NAMALWA (cell line): ENCODE results near the gene IFNLR1.

ENCODE experiments used
- DNase-seq: peaks from one replicate; pipeline ENCODE4 v3.0.0-alpha.2; 2015; ENCODE audit warnings: low spot score

Gene IFNLR1

DNA sequence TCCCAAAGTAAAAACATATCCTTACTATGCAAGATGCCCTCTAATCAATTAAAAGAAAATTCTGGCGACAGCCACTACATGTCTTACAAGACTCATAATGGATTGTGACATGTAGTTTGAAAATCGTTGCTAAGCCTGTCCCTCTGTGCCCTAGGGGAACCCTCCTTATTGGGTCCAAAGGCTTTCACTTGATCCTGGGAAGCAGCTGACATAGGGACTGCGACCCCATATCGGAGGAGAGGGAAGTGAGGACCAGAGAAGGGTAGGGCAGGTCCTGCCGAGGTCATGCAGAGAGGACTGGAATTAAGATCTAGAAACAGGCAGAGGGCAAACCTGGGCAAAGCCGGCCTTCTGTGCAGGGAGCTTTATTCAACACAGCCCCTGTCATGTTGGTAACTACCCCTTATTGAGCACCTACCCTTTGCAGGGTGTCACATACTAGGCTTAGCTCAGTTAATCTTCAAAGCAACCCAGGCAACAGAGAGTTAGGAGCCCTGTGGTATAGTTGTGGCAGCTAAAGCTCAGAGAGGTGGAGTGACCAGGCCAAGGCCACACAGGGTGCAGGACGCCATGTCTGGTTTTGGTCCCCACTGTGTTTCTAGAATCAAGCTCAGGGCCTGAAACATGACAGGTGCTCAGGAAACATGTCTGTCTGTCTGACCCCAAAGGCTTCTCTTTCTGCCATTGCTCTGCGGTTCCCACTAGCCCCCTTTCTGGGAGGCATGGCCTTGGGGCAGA lies 18.4 kb upstream of the IFNLR1 start:
- DNase-seq, result no peak

DNA sequence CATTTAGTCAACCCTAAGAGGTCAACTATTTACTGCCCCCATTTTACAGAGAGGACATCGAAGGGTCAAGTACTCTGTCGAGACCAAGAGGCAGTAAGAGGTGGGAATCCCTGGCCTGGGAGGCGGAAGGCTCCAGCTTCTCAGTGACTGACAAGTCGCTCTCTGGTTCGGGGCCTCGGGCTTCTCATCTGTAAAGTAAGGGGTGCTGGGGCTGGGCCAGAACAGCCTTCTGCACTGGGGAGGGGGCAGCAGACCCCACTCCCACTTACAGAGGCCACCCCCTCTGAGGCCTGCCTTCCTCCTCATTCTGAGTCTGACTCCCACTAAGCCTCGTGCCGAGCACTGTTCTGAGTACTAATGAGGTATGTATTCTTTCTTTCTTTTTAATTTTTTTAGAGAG lies 17.0 kb upstream of the IFNLR1 start:
- no peak for DNase-seq

DNA sequence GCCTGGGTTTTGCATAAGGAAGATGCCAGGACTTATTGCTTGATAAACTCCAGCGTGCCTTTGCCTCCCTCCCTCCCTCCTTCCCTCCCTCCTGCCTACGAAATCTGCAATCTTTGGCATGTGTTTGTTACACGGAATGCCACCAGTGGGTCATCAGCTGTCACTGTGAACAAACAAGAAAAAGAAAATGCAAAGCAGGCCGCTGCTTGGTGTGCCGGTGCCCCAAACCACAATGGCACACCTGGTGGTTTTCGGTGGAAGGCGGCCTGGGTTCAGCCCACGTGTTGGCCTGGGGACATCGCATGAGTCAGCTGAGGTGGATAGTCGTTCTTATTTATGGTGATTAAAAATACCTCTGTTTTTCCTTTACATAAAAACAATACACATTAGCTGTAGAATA lies 16.3 kb upstream of the IFNLR1 start:
- DNase-seq, result peak; percentile 44

DNA sequence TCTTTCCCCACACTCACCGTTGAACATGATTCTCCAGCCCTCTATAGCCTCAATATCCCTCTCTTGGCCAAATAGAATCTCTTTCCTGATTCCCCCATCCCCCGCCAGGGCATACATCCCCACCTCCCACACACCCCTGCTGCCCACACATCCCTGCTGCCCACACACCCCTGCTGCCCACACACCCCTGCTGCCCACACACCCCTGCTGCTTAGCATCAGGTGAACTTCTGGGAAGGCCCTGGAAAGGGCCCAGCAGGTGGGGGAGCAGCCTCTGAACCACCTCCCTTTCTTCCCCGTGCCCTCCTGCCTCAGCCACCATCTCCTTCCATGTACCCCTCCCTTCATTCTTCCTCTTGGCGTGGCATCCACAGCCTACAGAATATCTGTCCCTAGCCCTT lies 15.9 kb upstream of the IFNLR1 start:
- DNase-seq, result no peak

DNA sequence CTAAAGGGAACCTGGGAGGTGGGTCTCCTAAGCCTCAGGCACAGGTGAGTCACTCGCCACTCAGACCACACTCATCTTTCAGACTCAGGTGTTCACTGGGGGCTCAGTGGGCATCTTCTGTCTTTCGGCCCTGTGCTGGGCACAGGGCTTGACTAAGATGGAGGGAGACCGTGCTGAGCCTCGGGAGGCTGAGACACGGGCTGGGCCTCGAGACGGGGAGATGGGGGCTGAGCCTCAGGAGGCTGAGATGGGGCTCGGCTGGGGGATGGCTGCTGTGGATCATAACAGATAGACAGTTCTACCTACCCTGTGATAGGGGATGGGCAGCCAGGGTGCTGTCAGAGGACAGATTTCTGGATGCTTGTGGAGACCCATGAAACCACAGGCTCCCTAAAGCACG lies 15.5 kb upstream of the IFNLR1 start:
- no peak for DNase-seq

DNA sequence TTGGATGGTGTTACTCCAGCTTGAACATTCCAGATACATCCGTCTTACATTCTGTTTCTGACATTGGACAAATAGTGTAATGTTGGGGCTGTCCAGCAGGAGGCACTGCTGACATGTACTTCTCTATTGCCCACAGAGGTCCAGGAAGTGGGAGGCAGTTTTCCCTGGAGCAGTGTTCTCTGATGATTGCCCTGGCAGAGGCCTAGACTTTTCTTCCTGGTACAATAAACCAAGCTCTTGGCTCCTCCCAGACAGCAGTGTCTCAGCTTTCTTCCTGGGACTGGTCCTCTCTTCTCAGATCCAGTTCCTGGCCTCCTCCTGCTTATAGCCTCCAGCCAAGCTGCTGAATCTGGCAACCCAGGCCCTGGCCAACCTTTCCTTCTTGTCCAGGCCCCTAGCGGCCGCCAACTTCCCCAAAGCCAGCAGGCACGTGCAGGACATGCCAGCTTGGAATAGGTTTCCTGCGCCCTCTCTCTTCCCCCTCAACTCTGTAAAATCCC lies 14.9 kb upstream of the IFNLR1 start:
- DNase-seq, result peak; percentile 59

DNA sequence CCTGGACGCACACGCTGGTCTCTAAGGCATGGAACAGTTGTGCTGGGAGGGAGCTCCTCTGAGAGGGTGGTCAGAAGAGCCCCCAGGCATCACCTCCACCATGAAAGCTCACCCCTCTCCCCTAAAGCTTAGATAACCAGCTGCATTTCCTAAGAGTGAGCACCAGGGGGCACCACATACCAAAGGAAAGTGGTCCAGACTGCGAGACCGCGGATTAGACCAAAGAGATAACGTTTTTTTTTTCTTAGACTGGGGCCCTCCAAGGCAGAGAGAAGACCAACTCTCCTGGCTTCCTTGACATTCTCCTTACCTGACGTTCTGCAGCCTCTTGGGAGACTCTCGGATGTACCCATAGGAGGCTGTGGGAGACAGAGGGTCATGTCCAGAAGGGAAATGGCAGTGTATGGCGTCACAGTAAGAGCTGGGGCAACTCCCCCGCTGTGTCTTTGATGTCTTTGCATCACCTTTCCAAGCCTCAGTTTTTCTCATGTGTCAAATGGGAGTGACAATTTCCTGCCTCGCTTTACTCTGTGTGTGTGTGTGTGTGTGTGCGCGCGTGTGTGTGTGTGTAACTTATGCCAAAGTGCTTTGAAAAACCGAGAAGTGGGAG lies 12.3 kb upstream of the IFNLR1 start:
- peak; percentile 86 for DNase-seq

DNA sequence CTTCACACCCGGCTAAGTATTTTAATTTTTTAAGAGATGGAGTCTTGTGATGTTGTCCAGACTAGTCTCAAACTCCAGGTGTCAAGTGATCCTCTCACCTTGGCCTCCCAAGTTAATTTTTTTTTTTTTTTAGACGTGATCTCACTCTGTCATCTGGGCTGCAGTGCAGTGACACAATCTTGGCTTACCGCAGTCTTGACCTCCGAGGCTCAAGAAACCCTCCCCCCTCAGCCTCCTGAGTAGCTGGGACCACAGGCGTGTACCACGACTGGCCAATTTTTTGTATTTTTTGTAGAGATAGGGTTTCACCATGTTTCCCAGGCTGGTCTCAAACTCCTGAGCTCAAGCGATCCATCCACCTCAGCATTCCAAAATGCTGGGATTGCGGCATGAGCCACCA lies 11.7 kb upstream of the IFNLR1 start:
- no peak for DNase-seq

DNA sequence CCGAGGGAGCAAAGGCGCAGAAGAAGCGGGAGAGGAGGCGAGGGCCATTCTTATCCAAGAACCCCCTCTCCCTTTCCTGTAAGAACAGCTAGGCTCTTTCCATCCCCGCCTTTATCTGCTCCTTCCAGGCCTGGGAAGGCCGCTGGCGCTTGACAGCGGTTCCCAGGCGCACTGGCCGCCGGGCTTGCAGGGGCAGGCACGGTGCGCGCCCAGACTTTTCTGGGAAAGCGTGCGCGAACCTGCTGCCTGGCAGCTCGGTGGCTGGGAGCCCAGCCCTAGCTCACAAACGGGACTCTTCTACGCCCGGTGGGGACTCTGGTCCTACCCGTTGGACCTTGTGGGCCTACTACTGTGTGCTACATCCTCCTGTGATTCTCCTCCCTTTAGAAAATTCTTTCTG lies 8.8 kb upstream of the IFNLR1 start:
- DNase-seq, result no peak

DNA sequence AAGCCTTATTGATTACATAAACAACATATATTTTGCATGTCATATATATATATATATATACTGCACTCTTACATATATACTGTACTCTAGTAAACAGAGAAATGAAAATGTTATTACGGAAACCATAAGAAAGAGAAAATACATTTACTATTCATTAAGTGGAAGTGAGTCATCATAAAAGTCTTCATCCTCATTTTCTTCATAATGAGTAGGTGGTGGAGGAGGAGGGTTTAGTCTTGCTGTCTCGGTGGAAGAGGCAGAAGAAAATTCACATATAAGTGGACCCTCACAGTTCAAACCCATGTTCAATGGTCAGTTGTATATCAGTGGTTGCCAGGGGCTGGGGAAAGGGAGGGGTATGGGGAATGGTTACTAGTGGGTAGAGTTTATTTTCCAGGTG lies 8.0 kb upstream of the IFNLR1 start:
- no peak for DNase-seq

DNA sequence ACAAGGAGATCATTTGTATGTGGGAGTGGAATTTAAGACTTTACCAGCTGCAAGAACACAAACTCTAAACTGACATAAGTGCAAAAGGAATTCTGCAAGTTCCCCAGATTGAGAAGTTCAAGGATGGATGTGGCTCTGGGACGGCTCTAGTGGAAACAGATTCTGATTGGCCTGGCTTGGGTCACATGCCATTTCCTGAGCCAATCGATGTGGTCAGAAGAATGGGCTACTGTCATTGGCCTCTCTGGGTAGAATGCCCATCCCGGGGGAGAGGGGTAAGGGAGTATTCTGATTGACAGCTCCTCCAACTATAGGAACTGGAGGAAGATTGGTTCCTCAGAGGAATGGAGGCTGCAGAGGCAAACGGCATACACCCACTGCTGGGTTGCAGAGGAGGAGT lies 6.0 kb upstream of the IFNLR1 start:
- DNase-seq, result no peak

DNA sequence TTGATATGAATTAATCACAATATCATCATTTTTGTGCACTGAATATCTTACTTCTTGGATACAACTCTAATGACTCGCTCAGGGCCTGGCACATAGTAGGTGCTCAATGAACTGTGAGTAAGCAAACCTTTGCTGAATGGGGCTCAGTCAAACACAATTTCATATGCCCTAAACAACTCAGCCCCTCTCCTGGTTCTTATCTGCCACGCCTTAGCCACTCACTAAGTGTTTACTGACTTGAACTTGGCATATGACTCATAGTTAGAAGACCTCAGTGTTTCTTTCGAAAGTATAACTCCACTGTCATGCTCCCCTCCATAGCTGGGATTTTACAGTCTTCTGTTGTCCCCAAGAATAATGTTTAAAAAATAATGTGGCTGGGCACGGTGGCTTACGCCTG lies 4.8 kb upstream of the IFNLR1 start:
- no peak for DNase-seq

DNA sequence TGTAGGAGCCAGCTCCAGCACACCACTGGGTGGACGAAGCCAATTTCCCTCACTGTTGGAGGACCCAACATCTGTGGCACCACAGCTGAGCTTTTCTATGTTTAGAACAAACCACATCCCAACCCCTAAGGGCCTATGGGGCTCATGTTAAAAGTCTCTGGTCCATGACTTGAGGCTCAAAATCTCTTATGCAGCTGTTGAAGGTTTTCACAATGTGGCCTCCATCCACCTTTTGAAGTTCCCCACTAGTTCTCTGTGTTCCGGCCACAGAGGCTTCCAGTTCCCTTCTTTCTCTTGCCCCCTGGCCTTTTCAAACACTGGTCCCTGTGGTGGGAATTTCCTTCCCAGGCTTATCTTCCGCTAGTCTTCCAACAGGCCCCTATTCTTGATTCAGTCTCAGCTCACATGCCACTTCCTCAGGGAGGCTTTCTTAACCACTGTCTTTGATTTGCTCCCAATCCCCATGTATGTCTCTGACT lies 3.9 kb upstream of the IFNLR1 start:
- DNase-seq, result peak; percentile 96

DNA sequence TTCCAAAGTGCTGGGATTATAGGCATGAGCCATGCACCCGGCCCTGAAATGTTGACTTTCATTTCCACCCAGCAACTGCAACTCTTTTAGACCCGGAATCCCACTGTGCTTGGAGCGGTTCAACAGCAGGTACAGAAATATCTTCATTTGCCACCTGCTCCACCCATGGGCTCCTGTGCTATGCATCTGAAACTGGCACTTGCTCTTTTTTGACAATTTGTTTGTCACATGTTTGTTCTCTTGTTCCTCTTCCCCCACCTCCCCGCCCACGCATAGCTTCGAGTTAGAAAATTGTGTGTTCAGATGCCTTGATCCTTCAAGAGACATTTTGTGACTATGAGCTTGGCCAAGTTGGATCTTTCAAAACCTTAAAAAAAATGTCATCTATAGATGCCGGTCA lies 2.4 kb upstream of the IFNLR1 start:
- peak; percentile 90 for DNase-seq

DNA sequence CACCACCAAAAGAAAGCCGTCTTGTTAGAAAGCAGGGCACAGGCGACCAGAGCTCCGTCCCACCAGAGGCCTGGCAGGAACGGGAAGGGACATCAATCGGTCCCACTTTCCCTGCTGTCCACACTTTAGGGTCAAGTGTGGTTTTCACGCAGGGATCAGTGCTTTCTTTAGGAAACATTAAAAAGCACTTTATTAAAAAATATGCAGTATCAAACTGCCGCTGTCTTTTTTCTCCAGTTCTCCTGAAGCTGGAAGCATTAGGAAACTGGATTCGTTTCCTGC lies 437 bp downstream of the IFNLR1 start:
- DNase-seq, result no peak

DNA sequence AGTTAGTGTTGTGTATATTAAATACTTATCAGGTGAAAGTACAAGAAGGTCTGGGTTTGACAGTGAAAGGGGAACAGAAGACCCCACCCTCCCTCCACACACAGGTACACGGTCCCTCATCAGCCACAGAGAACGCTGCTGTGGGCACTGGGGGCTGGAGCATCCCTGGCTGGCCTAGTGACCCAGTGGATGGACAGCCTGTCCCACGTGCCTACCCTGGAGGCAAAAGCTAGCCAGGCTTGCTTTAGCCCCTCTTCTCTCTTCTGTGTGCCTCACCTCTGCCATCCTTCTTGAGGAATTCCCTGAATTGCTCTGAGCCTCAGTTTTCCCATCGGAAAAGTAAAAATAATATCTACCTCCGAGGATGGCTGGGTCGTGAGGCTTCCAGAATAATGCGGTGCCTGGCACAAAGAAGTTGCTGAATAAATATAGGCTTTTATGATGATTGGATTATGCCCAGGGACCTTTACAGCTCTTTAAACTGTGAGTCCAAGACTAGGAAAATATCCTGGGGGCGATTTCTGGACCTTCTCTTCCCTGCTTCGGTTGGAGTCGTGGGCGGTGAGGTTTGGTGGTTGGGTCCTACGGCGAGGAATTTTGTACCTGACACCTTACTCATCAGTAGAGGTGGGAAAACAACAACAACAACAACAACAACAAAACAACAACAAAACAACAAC lies 918 bp downstream of the IFNLR1 start:
- DNase-seq, result no peak

DNA sequence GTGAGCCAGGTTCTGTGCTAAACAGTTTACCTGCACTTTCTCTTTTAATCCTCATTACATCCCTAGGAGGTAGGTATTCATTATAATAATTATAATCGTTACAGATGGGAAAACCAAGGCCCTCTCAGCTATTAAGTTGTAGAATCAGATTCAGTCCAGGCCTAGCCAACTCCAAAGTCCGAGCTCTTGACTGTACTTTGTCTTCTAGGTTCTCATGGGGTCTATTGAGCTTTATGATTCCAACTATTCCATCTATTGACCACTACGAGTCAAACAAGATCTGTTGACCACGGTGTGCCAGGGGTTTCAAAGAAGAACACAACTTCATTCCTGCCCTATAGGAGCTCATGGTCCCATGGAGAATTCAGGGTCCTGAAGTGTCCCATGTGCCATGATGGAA lies 2.0 kb downstream of the IFNLR1 start:
- no peak for DNase-seq

DNA sequence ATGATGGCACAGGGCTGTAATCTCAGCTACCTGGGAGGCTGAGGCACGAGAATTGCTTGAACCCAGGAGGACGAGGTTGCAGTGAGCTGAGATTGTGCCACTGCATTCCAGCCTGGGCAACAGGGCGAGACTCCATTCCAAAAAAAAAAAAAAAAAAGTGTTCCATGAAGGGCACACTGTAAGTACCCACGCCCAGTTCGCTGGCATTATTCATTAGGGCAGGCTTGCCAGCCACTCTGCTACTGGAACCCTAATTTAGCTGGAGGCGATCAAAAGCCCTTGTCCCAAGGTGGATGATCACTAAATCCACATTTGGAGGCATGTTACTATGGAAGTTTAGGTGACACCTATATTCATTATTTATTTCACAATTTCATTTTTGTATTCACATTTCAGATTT lies 5.0 kb downstream of the IFNLR1 start:
- DNase-seq, result no peak

DNA sequence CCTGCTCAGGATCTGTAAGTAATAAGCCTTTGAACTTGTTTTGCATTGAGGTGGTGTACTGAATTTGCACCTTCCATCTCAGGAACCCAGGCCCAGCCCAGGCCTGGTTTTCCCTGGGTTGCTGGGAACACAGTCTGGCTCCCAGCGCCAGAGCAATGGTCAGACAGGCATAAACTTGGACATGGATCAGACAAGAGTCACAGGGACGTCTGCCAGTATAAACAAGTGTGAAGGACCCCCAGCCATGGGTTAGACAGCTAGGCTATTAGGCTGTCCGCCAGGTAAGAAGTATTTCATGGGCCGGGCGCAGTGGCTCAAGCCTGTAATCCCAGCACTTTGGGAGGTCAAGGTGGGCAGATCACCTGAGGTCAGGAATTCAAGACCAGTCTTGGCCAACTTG lies 5.5 kb downstream of the IFNLR1 start:
- no peak for DNase-seq

DNA sequence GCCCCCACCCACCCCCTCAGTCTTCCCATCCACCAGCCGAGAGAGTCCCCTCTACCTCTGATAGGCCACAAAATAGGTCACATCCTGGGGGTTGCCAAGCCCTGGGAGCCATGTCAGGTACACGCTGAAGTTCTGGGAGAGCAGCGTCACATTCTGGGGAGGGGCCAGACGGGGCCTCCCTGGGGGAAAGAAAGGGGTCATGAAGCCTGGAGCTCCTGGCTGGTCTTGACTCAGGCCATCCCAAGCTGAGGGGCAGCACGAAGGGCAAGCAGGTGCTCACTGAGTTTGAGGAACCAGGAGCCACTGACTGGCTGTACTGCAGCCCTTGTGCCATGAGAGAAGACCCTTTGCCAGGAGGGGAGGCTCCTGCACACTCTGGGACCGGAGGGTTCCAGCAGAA lies 6.4 kb downstream of the IFNLR1 start:
- no peak for DNase-seq

DNA sequence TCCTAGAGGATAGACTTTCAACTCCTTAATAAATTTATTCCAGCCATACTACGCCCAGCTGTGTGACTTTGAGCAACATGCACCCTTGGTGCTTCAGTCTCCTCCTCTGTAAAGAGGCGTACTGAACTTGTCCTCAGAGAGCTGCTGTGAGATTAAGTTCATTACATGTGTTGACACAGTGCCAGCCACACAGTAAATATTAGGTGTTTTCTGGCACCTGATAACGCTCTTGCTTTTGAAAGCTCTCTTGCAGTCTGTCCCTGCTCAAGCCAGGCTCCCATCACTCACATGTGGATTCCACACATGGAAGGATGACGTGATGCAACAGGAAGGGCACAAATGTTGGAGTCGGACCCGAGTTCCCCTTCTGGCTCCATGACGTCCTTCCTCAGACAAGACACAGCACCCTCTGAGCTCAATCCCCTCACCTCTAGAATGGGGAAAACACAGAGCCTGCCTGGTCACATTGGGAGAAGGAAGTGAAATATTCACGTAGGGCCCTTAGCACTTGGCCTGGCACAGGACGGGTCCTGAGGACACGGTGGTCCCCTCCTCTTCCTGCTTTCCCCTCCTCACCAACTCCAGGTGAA lies 7.7 kb downstream of the IFNLR1 start:
- no peak for DNase-seq

DNA sequence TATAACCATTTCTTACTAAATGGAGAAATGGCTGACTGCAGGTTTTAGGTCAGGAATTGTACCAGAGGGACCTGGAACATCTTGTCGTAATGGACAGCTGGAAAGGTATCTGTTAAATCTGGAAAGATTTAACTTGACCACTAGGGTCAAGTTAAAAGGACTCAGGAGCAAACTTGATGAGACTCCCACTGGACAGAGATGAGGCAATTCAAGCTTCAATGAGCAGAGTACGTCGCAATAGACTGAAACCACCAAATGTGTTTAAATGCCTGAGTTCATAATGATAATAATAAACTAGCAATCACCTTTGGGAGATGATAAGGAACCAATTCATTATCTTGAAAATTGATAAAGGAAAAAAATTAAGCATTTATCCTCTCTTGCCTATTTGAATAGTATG lies 8.7 kb downstream of the IFNLR1 start:
- DNase-seq, result no peak

DNA sequence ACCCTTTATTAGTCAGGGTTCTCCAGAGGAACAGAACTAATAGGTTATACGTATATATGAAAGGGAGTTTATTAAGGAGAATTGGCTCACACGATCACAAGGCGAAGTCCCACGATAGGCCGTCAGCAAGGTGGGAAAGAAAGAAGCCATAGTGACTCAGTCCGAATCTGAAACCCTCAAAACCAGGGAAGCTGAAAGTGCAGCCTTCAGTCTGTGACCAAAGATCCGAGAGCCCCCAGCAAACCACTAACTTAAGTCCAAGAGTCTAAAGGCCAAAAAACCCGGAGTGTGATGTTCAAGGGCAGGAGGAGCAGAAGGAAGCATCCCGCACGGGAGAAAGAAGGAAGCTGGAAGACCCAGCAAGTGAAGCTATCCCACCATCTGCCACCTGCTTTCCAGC lies 9.9 kb downstream of the IFNLR1 start:
- DNase-seq, result no peak
